AG08395 (cell line): ENCODE measurements around the gene ZBTB7A.
A peak's percentile ranks its signal among the peaks of the same experiment; 100 is the strongest.

ENCODE experiments used
- DNase-seq: peaks from one replicate; pipeline ENCODE4 v3.0.0; 2012; ENCODE audit warnings: mixed read lengths, low spot score

The ZBTB7A gene

GRCh38 chr19:4054441-4055208 is 12.1 kb downstream of the ZBTB7A start:
- no peak for DNase-seq

- DNase-seq, result no peak
Measured at GRCh38 chr19:4053423-4054324, 13.0 kb downstream of the ZBTB7A start.

GRCh38 chr19:4052993-4053422 is 13.7 kb downstream of the ZBTB7A start:
- no peak for DNase-seq

GRCh38 chr19:4052114-4052992 is 14.3 kb downstream of the ZBTB7A start:
- DNase-seq, result peak; percentile 57

GRCh38 chr19:4051175-4052101 is 15.3 kb downstream of the ZBTB7A start:
- DNase-seq, result peak; percentile 79

- DNase-seq, result no peak
Measured at GRCh38 chr19:4049432-4049831, 17.3 kb downstream of the ZBTB7A start.

GRCh38 chr19:4046946-4047683 is 19.6 kb downstream of the ZBTB7A start:
- no peak for DNase-seq

GRCh38 chr19:4046362-4046691 is 20.4 kb downstream of the ZBTB7A start:
- no peak for DNase-seq

- DNase-seq, result no peak
Measured at GRCh38 chr19:4045597-4046361, 20.9 kb downstream of the ZBTB7A start.

GRCh38 chr19:4044990-4045465 is 21.7 kb downstream of the ZBTB7A start:
- DNase-seq, result no peak

- no peak for DNase-seq
Measured at GRCh38 chr19:4043966-4044715, 22.6 kb downstream of the ZBTB7A start.

- DNase-seq, result no peak
Measured at GRCh38 chr19:4043401-4043800, 23.3 kb downstream of the ZBTB7A start.

GRCh38 chr19:4042731-4043082 is 24.0 kb downstream of the ZBTB7A start:
- no peak for DNase-seq

GRCh38 chr19:4042064-4042730 is 24.5 kb downstream of the ZBTB7A start:
- no peak for DNase-seq

- DNase-seq, result no peak
Measured at GRCh38 chr19:4038661-4039423, 27.9 kb downstream of the ZBTB7A start.

- no peak for DNase-seq
Measured at GRCh38 chr19:4038057-4038456, 28.6 kb downstream of the ZBTB7A start.

GRCh38 chr19:4037301-4037949 is 29.3 kb downstream of the ZBTB7A start:
- DNase-seq, result no peak
